ENCODE measurements around the gene CDH13. TPM values are rescaled to one million over a fixed set of nuclear protein-coding genes. Genes with fewer than 3 reads are reported as not detected.

CDH13 gene
- total and polyA plus RNA-seq, 10 of the 15 experiments (the other 5 are each of a cell fraction or from before 2014, with no cell fraction given): under 0.01 to 0.05 TPM; not detected in 8

DNA sequence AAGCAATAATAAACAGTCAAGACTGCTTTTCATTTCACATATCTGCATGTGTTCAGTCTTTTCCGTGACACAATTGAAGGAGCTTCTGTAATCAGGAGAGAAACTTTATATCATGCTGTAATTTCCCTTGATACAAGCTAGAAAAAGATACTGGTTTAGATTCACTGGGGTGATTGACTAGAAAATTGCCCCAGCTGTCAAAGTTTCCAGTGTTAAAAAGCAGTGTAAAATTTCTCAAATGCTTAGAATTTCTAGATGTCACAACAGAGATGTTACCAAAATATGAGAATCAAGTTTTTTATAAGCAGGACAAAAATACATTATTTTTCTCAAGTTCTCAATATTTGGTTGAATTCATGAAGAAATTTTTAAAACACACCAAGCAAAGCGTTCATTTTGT, 888.6 kb downstream of the CDH13 start:
- SMC1A ChIA-PET (ENCODE audit: uncharacterized antibody, unreplicated experiment): no interaction called here
- 4% methylated on average over 2 of the region's 2 CpGs for WGBS (ENCODE audit: insufficient coverage, insufficient replicate concordance, low lambda C conversion rate, missing lambda C conversion rate)
- FAIRE-seq: no peak

DNA sequence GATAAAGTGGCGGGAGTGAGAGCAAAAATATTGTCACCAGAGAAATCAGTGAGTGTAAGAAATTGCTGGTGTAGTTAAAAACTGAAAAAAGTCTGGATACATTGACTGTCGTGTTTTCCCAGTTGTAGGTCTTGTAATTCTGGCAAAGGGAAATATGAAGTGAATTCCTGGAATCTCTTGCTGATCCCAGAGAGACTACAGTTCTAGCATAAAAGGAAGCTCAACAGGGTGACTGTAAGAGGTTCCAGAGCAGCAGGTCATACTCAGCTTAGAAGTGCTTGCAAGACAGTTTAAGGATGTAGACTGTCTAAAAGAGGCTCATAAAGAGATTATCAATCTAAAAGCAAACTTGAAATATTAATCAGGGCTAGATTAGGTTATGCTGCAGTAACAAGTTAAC, 890.2 kb downstream of the CDH13 start:
- H2AFZ ChIP-seq (ENCODE audit: control insufficient read depth, low read depth, low read length): no peak overlapping the region
- ChIA-PET CTCF (no interaction called here), POLR2A (no interaction called here), SMC1A (ENCODE audit: uncharacterized antibody, unreplicated experiment) (no interaction called here), RAD21 (ENCODE audit: unreplicated experiment) (no interaction called here)
- TF ChIP-seq, protein P1, sequence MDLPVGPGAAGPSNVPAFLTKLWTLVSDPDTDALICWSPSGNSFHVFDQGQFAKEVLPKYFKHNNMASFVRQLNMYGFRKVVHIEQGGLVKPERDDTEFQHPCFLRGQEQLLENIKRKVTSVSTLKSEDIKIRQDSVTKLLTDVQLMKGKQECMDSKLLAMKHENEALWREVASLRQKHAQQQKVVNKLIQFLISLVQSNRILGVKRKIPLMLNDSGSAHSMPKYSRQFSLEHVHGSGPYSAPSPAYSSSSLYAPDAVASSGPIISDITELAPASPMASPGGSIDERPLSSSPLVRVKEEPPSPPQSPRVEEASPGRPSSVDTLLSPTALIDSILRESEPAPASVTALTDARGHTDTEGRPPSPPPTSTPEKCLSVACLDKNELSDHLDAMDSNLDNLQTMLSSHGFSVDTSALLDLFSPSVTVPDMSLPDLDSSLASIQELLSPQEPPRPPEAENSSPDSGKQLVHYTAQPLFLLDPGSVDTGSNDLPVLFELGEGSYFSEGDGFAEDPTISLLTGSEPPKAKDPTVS (IDR thresholded peaks at IDR 0.05; ENCODE audit: low read depth, low read length): no peak
- TF ChIP-seq IKZF2 (IDR thresholded peaks at IDR 0.05): no peak
- TF ChIP-seq POLR2AphosphoS5 (IDR thresholded peaks at IDR 0.05; ENCODE audit: low read length): no peak
- no peak for TF ChIP-seq MTA3 (IDR thresholded peaks at IDR 0.05; ENCODE audit: borderline replicate concordance, low read length)
- no TSS peak for BruUV-seq (replicated peaks)
- no peaks in the 10 kb centered on the region for H4K20me1 ChIP-seq (ENCODE audit: control insufficient read depth, insufficient read depth)
- no peaks in the 10 kb centered on the region for H3K27me3 ChIP-seq (replicated peaks in 1 of 2; ENCODE audit: control insufficient read depth in 2 of 2, insufficient read depth in 2 of 2, low read length in 1 of 2)
- no peak overlapping the region for H3K27ac ChIP-seq (ENCODE audit: control insufficient read depth, insufficient read depth)
- no peaks in the 10 kb centered on the region for H3K9me3 ChIP-seq (replicated peaks; ENCODE audit: control insufficient read depth, insufficient read depth, low read length)
- ATAC-seq (no peak), FAIRE-seq (no peak), DNase-seq (ENCODE audit: low read depth, low spot score) (no peak)
- in situ Hi-C loops (cut with MboI) (no loop called here), intact Hi-C loops (cut with micrococcal nuclease; ENCODE audit: unreplicated experiment) (no loop called here)
- H3K4me1 ChIP-seq (ENCODE audit: control insufficient read depth, insufficient read depth, low read length): no peaks in the 10 kb centered on the region
- H3K4me3 ChIP-seq: no peak overlapping the region
- H3K9ac ChIP-seq (ENCODE audit: control insufficient read depth, insufficient read depth, low read length): no peak overlapping the region
- H3K4me2 ChIP-seq (ENCODE audit: control insufficient read depth, insufficient read depth): no peak overlapping the region
- H3K36me3 ChIP-seq (ENCODE audit: control insufficient read depth in 2 of 2, insufficient read depth in 2 of 2, low read length in 1 of 2): no peaks in the 10 kb centered on the region
- H3K79me2 ChIP-seq (ENCODE audit: control insufficient read depth, insufficient read depth, low read length): no peaks in the 10 kb centered on the region
- 0% methylated on average over 2 of the region's 2 CpGs for WGBS (ENCODE audit: insufficient coverage, insufficient replicate concordance, low lambda C conversion rate, missing lambda C conversion rate)

More for the DNA sequence above, 888.6 kb downstream of the CDH13 start:
- no peak overlapping the region for H3K27ac ChIP-seq (ENCODE audit: control insufficient read depth, insufficient read depth)
- in situ Hi-C loops (cut with MboI) (no loop called here), intact Hi-C loops (cut with micrococcal nuclease; ENCODE audit: unreplicated experiment) (no loop called here)
- H3K9me3 ChIP-seq (replicated peaks; ENCODE audit: control insufficient read depth, insufficient read depth, low read length): no peaks in the 10 kb centered on the region
- H3K4me1 ChIP-seq (ENCODE audit: control insufficient read depth, insufficient read depth, low read length): no peaks in the 10 kb centered on the region
- ChIA-PET RAD21 (ENCODE audit: unreplicated experiment) (no interaction called here), POLR2A (no interaction called here), CTCF (interaction anchor here (1.2 kb wide), 1 partner anchor 12 kb away, joined by 4 read pairs; no protein-coding TSS in a partner anchor)
- H3K27me3 ChIP-seq (replicated peaks in 1 of 2; ENCODE audit: control insufficient read depth in 2 of 2, insufficient read depth in 2 of 2, low read length in 1 of 2): no peaks in the 10 kb centered on the region
- DNase-seq (ENCODE audit: low read depth, low spot score) (no peak), ATAC-seq (no peak)
- no peak overlapping the region for H2AFZ ChIP-seq (ENCODE audit: control insufficient read depth, low read depth, low read length)
- H3K9ac ChIP-seq (ENCODE audit: control insufficient read depth, insufficient read depth, low read length): no peak overlapping the region
- H4K20me1 ChIP-seq (ENCODE audit: control insufficient read depth, insufficient read depth): no peaks in the 10 kb centered on the region
- no peaks in the 10 kb centered on the region for H3K79me2 ChIP-seq (ENCODE audit: control insufficient read depth, insufficient read depth, low read length)
- TF ChIP-seq IRF4 (IDR thresholded peaks at IDR 0.05; ENCODE audit: low read depth, low read length): no peak
- no peak for TF ChIP-seq WRNIP1 (IDR thresholded peaks at IDR 0.05; ENCODE audit: borderline replicate concordance, low read depth, low read length)
- no peak for TF ChIP-seq SMARCA5 (IDR thresholded peaks at IDR 0.05)
- no peak for TF ChIP-seq ZNF384 (IDR thresholded peaks at IDR 0.05; ENCODE audit: borderline replicate concordance, low read depth, low read length)
- TF ChIP-seq BMI1 (IDR thresholded peaks at IDR 0.05; ENCODE audit: borderline replicate concordance): no peak
- TF ChIP-seq SMAD5 (IDR thresholded peaks at IDR 0.05; ENCODE audit: low read depth): no peak
- no peak for TF ChIP-seq CBFB (IDR thresholded peaks at IDR 0.05; ENCODE audit: low read depth)
- BruUV-seq (replicated peaks): no TSS peak
- H3K4me3 ChIP-seq: no peak overlapping the region
- no peak overlapping the region for H3K4me2 ChIP-seq (ENCODE audit: control insufficient read depth, insufficient read depth)
- H3K36me3 ChIP-seq (ENCODE audit: control insufficient read depth in 2 of 2, insufficient read depth in 2 of 2, low read length in 1 of 2): no peaks in the 10 kb centered on the region
